ENCODE results near the gene ACSS1. TPM values are rescaled to one million over a fixed set of nuclear protein-coding genes. Genes with fewer than 3 reads are reported as not detected.

ACSS1 gene
- total RNA-seq, 6 donors from 2014 or later, result 39.7 to 122 (median 58.1) TPM

GRCh38 chr20:25067102-25067987 lies 9.4 kb upstream of the ACSS1 start:
- 92% methylated on average over 18 of the region's 18 CpGs for WGBS, 2 donors
- Histone ChIP-seq H3K9me3 (no peaks in the 10 kb centered on the region), H3K36me3 (no peaks in the 10 kb centered on the region), H3K4me3 (no peak overlapping the region), H3K27ac (no peak overlapping the region), H3K27me3 (peaks cover 0 to 3% (median 0%) of the 10 kb centered on the region in 4 donors), H3K4me1 (peaks cover 5 to 8% (median 6%) of the 10 kb centered on the region in 4 donors)
- ATAC-seq (ENCODE audit: low FRiP score in 2 of 2) (no peak), DNase-seq (peak in 1 of 2 donors; percentile 9)
- TF ChIP-seq POLR2A (IDR thresholded peaks at IDR 0.05), result no peak
- TF ChIP-seq POLR2AphosphoS5 (IDR thresholded peaks at IDR 0.05), result no peak
- TF ChIP-seq EP300 (IDR thresholded peaks at IDR 0.05), result no peak
- no peak for TF ChIP-seq CTCF (IDR thresholded peaks at IDR 0.05)

DNA sequence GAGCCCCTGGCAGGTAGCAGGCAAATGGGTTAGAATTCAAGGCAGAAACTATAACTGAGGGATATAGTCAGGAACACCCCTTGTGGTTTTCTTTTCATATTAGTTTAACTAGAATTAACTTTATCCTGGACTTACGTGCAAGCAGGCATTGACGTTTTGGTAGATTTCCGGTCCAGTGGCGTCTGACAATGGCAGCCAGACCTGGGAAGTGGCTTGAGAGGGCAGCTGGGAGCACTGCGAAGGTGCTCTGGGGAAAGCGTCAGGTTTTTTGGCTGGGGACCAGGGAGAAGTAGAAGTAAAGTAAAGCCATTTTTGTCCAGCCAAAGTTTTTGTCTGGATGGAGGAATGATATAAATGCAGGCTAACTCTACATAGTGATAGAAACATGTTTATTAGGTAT lies 8.4 kb upstream of the ACSS1 start:
- no peak for DNase-seq
- peaks cover 5 to 8% (median 6%) of the 10 kb centered on the region in 4 donors for H3K4me1 ChIP-seq
- no peaks in the 10 kb centered on the region for H3K9me3 ChIP-seq
- H3K36me3 ChIP-seq, result no peaks in the 10 kb centered on the region
- 23 to 24% methylated on average over 6 of the region's 6 CpGs for WGBS, 2 donors
- no peak for TF ChIP-seq POLR2A (IDR thresholded peaks at IDR 0.05)
- TF ChIP-seq EP300 (IDR thresholded peaks at IDR 0.05), result no peak
- no peak for TF ChIP-seq CTCF (IDR thresholded peaks at IDR 0.05)
- TF ChIP-seq POLR2AphosphoS5 (IDR thresholded peaks at IDR 0.05), result no peak
- no peak overlapping the region for H3K27ac ChIP-seq
- H3K4me3 ChIP-seq, result no peak overlapping the region
- ATAC-seq (ENCODE audit: low FRiP score in 2 of 2), result no peak
- peaks cover 0 to 3% (median 0%) of the 10 kb centered on the region in 4 donors for H3K27me3 ChIP-seq

DNA sequence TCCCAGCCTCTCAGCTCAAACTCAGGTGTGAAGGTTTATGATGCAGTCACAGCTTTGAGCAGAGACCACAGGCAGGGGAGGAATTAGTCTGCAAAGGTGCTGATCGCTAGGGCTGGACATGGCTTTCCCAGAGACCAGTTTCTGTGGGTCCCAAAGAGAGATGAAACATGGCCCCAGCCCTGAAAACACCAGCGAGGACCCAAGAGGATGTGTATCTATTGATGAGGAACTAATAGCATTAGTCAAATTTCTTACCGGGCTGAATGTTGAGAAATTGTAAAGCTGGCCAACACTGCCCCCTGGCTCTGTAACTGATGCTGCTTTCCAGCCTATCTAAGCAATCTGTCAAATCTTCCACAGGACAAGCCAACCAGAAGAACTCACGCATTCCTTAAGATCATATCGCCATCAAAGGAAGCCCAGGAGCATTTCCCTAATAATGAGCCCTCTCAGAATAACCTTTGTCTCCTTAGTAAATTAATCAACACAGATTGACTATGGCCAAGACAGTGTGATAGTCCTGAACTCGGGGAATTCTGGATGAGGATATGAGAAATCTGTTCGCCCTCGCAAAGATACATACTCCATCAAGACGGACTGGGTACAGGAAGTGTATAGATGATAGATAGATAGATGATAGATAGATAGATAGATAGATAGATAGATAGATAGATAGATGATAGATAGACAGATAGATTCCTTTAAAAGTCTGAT lies 7.8 kb upstream of the ACSS1 start:
- peak in 1 of 2 donors; percentile 60 for DNase-seq
- peak; percentile 64 to 83 for ATAC-seq (ENCODE audit: low FRiP score in 2 of 2)
- no peak overlapping the region for H3K27ac ChIP-seq

DNA sequence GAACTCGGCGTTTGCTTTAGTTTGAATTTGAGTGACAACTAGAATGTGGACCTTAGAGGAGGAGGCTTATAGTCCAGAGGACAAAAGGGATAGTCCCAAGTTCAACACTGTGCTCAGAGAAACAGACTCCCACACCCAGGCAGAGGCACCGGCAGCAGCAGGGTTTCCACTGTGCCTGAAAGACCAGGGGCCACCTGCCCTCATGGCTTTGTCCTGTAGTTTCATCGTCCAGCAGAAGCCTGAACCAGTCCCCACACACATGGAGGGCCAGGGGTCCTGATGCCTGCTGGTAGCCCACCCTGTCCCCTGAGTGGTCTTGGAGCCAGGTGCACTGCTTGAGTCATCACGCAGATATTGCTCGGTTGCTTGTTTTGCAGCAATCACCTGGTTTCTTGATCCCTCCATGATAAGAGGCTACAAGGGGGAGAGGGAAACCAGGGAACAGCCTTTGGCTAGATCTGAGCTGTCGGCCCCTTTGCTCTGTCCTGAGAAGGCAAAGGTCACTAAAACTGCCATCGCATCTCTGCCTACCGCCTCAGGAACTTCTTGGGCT lies 7.2 kb upstream of the ACSS1 start:
- no peak for TF ChIP-seq EP300 (IDR thresholded peaks at IDR 0.05)
- TF ChIP-seq POLR2A (IDR thresholded peaks at IDR 0.05), result no peak
- TF ChIP-seq CTCF (IDR thresholded peaks at IDR 0.05), result no peak
- TF ChIP-seq POLR2AphosphoS5 (IDR thresholded peaks at IDR 0.05), result no peak
- Histone ChIP-seq H3K9me3 (no peaks in the 10 kb centered on the region), H3K27ac (no peak overlapping the region), H3K4me1 (peaks cover 5 to 8% (median 6%) of the 10 kb centered on the region in 4 donors), H3K27me3 (peaks cover 0 to 3% (median 0%) of the 10 kb centered on the region in 4 donors), H3K36me3 (no peaks in the 10 kb centered on the region), H3K4me3 (no peak overlapping the region)
- 62 to 63% methylated on average over 7 to 9 of the region's 9 CpGs for WGBS, 2 donors
- ATAC-seq (ENCODE audit: low FRiP score in 2 of 2), result peak in 1 of 2 donors; percentile 10
- DNase-seq, result no peak

More for the DNA sequence above, 7.8 kb upstream of the ACSS1 start:
- H3K9me3 ChIP-seq, result no peaks in the 10 kb centered on the region
- peaks cover 0 to 3% (median 0%) of the 10 kb centered on the region in 4 donors for H3K27me3 ChIP-seq
- peaks cover 5 to 8% (median 6%) of the 10 kb centered on the region in 4 donors for H3K4me1 ChIP-seq
- no peaks in the 10 kb centered on the region for H3K36me3 ChIP-seq
- H3K4me3 ChIP-seq, result no peak overlapping the region
- TF ChIP-seq POLR2AphosphoS5 (IDR thresholded peaks at IDR 0.05) (no peak), CTCF (IDR thresholded peaks at IDR 0.05) (peak; percentile 75 to 90 (median 82)), EP300 (IDR thresholded peaks at IDR 0.05) (no peak)
- 23 to 29% methylated on average over 9 of the region's 9 CpGs for WGBS, 2 donors

All from upper lobe of left lung (tissue), 6 donors.